HG03280 (cell line): Measurements from ENCODE around the gene DCLK3.

Experiments
- ATAC-seq: cut with Tn5 transposase; IDR thresholded peaks from one replicate; pipeline ENCODE4 v1.9.1; 2021; ENCODE audit warnings: mild to moderate bottlenecking, moderate library complexity; ENCODE audit not compliant: unreplicated experiment

Gene DCLK3

DNA sequence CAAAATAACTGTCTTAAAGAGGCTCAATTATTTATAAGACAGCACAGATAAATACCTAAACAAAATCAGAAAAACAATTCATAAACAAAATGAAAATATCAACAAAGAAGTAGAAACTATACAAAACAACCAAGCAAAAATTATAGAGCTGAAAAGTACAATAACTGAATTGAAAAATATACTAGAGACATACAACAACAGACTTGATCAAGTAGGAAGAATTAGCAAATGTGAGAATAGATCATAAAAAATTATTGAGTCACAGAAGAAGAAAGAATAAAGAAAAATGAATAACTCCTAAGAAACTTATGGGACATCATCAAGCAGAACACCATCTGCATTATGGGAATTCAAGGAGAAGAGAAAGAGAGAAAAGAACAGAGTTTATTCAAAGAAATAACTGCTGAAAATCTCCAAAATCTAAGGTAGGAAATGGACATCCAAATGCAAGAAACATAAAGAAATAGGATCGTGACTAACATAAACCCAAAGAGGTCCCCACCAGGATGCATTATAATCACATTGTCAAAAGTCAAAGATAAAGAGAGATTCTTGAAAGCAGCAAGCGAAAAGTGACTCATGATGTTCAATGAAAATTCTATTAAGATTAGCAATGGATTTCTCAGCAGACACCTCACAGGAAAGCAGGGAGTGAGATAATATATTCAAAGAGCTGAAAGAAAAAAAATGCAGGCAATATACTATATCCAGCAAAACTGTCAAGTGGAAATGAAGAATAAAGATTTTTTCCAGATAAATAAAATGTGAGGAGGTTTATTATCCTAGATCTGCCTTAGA, 85.9 kb downstream of the DCLK3 start:
- ATAC-seq, result no peak

DNA sequence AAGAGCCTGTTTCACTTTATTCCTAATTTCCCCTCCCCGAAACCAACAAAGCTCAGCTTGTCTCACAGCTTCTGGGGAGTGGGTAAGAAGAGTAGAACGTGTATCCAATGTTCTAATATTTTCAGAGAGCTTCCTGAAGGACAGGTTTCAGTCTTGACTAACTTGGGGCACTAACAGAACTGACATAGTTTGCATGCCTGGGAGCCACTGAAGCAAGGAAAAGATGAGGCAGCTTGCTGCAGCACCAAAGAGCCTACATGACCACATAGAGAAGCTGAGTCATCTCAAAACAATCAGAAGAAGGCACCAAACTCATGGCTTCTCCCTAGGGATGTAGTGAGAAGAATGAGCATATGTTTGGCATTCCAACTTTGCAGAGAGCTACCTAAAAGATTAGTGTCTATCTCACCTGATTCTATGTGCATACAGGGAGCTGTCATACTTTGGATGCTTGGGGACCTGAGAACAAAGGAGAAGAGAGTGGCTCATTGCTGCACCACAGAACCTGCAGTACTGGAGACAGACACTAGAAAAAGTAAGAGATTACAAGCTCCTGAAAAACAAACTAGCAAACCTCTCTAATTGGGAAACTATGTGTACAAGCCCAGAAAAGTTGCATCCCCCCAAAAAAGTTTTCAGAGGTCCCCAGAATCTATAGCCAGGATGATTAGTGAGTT, 86.9 kb downstream of the DCLK3 start:
- ATAC-seq, result peak; percentile 56

DNA sequence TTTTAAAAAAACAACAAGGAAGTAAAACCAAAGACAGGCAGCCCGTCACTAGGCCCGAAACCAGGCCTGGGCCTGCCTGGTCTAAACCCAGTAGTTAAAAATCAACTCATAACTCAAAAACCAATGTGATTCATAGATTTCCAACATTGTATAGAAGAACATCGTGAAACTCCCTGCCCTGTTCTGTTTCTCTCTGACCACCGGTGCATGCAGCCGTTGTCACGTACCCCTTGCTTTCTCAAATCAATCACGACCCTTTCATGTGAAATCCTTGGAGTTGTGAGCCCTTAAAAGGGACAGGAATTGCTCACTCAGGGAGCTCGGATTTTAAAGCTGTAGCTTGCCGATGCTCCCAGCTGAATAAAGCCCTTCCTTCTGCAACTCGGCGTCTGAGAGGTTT, 89.5 kb downstream of the DCLK3 start:
- ATAC-seq, result no peak

DNA sequence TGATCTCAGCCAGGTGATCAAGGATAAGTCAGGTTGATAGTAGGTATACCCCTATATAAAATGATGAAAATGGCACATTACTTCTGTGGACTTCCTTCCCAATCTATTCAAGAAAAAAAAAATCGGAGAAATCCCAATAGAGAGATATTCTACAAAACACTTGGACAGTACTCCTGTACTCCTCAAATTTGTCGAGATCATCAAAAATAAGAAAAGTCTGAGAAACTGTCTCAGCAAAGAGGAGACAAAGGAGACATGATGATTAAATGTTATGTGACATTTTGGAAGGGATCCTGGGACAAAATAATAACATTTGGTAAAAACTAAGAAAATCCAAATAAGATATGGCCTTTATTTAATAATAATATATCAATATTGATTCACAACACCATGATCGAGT, 94.6 kb downstream of the DCLK3 start:
- no peak for ATAC-seq

DNA sequence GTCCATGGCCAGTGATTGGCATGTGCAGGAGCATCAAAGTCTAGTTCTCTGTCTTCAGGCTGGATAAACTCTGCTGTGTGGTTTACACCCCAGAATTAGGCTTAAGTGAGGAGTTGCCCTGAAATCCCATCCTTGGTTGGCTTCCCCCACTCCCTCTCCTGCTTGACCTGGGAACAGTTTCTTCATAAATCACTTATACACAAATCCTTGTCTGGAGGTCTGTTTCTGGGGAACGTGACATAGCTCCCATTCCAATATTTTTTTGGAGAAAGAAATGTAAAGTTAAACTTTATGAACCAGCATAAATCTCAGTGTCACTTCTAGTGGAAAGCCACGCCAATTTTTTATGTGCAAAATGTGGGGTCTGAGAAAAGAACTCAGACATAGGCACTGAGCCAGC, 98.2 kb downstream of the DCLK3 start:
- ATAC-seq, result no peak

DNA sequence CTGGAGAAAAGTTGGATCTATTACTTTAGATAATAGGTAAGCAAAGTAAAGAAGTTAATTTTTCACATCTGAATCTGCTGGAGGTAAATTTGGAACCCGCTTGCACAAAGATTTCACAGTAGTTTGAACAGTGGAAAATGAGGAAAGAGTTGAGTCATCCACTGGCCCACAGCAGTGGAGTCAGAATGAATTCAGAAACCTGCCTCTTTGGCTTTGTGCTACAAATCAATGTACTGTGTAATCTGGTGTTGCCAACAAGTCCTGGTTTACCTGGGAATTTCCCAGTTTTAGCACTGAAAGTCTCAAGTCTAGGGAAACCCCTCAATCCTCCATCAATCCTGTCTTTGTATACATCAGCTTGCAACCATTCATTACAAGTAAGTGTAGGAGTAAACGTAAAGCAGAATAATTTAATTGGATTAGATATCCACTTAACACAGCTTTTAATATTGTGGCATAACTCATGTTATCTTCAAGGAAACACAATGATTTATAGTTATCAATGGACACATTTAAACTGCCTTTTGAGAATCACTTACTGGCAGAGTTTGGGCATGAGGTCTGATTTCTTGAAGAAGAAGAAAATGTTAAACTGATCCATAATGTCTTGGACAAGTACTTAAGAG, 100.6 kb downstream of the DCLK3 start:
- no peak for ATAC-seq

DNA sequence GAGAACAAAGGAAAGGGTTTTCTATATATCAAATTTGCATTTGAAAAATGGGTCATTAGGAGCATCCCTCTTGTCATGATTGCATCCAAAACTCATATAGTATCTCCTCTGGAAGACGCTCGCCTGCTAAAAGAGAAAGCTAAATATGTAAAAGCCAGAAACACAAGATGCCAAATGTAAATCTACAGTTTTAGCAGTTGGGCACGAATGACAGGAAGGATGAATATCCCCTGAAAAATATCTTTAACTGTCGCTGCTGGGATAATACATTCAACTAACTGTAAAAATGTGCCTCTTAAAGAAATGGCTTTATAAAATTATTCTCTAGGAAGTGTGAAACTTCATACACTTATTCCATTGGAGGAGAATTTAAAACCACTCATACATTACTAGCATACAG, 101.7 kb downstream of the DCLK3 start:
- no peak for ATAC-seq
